H1 (cell line): Measurements from ENCODE around the gene ZAR1. TPM values are rescaled to one million over a fixed set of nuclear protein-coding genes. Genes with fewer than 3 reads are reported as not detected.

ENCODE experiments used
- CTCF ChIA-PET: fragments of 300-600 bp; sonication (Branson Sonifier 250); formaldehyde crosslinking; loops from one replicate; lab custom pipeline; 2021; ENCODE audit not compliant: partially characterized antibody; lab: Charles Lee
- POLR2A ChIA-PET: fragments of 300-600 bp; sonication (Branson Sonifier 250); formaldehyde crosslinking; loops from one replicate; lab custom pipeline; 2021; ENCODE audit warnings: inconsistent platforms; ENCODE audit not compliant: partially characterized antibody; lab: Charles Lee
- DNase-seq, 2 experiments: peaks; one replicate each; pipeline versions ENCODE4 v3.0.0 to v3.0.0-alpha.2; 2010 to 2022; ENCODE audit warnings: low spot score in 2 of 2, low read depth in 1 of 2, mixed read lengths in 1 of 2
- FAIRE-seq: peaks from 2 replicates; lab custom pipeline; 2011; peaks lifted over from hg19 to GRCh38; lab: Jason Lieb, UNC
- H2AFZ ChIP-seq: 2 replicates; pipeline ENCODE4 v1.8.1; 2012; ENCODE audit warnings: low read length, inconsistent platforms
- H2AK5ac ChIP-seq: 2 replicates; pipeline ENCODE4 v1.6.1; 2013; ENCODE audit warnings: low read depth, low read length
- H2BK120ac ChIP-seq: replicated peaks from 2 replicates; pipeline ENCODE3; 2013; ENCODE audit warnings: low read depth, low read length, inconsistent platforms
- H2BK12ac ChIP-seq: 2 replicates; pipeline ENCODE4 v1.6.1; 2013; ENCODE audit warnings: low read depth, low read length
- H2BK15ac ChIP-seq: 2 replicates; pipeline ENCODE4 v1.6.1; 2013; ENCODE audit warnings: low read length
- H2BK20ac ChIP-seq: 2 replicates; pipeline ENCODE4 v1.6.1; 2013; ENCODE audit warnings: low read length
- H2BK5ac ChIP-seq: 2 replicates; pipeline ENCODE4 v1.6.1; 2013; ENCODE audit warnings: low read depth, low read length
- H3K14ac ChIP-seq: 2 replicates; pipeline ENCODE4 v1.6.1; 2013; ENCODE audit warnings: inconsistent platforms; ENCODE audit not compliant: insufficient read length
- H3K18ac ChIP-seq: 2 replicates; pipeline ENCODE4 v1.6.1; 2013; ENCODE audit warnings: low read length; ENCODE audit errors: extremely low read depth
- H3K23ac ChIP-seq: 2 replicates; pipeline ENCODE4 v1.6.1; 2013; ENCODE audit warnings: inconsistent platforms; ENCODE audit not compliant: insufficient read length
- H3K23me2 ChIP-seq: 2 replicates; pipeline ENCODE4 v1.6.1; 2013; ENCODE audit warnings: low read depth, low read length
- H3K27ac ChIP-seq: 2 replicates; pipeline ENCODE4 v1.6.1; 2011; ENCODE audit warnings: low read depth, low read length, inconsistent platforms
- H3K27me3 ChIP-seq, 4 experiments: replicated peaks in 1 of 4; 1 replicate in 1 of 4; 2 replicates in 3 of 4; pipeline versions ENCODE4 v1.6.1 to v1.8.1; 2011 to 2013; ENCODE audit warnings: low read length in 3 of 4, mild to moderate bottlenecking in 3 of 4, inconsistent platforms in 2 of 4, mixed read lengths in 2 of 4, moderate library complexity in 1 of 4; ENCODE audit not compliant: control insufficient read depth in 3 of 4, insufficient read depth in 3 of 4; ENCODE audit errors: extremely low read depth in 1 of 4
- H3K36me3 ChIP-seq, 4 experiments: 2 replicates each; pipeline versions ENCODE4 v1.6.1 to v1.8.1; 2011 to 2013; ENCODE audit warnings: mild to moderate bottlenecking in 4 of 4, low read length in 3 of 4, moderate library complexity in 2 of 4, control low read depth in 1 of 4, inconsistent platforms in 1 of 4; ENCODE audit not compliant: insufficient read depth in 4 of 4, control insufficient read depth in 2 of 4
- H3K4ac ChIP-seq: replicated peaks from 2 replicates; pipeline ENCODE3; 2013; ENCODE audit warnings: low read length, low read depth, mixed read lengths, inconsistent platforms; ENCODE audit not compliant: insufficient read length
- H3K4me1 ChIP-seq, 4 experiments: replicated peaks in 1 of 4; 1 replicate in 1 of 4; 2 replicates in 3 of 4; pipeline versions ENCODE4 v1.6.1 to v1.8.1; 2011 to 2013; ENCODE audit warnings: low read length in 3 of 4, inconsistent platforms in 2 of 4, mixed read lengths in 1 of 4; ENCODE audit not compliant: insufficient read depth in 4 of 4, control insufficient read depth in 3 of 4
- H3K4me2 ChIP-seq, 2 experiments: 2 replicates each; pipeline versions ENCODE4 v1.6.1 to v1.8.1; 2011 to 2013; ENCODE audit warnings: low read depth in 2 of 2, low read length in 2 of 2, control low read depth in 1 of 2, inconsistent platforms in 1 of 2, mild to moderate bottlenecking in 1 of 2; ENCODE audit not compliant: insufficient read depth in 1 of 2
- H3K4me3 ChIP-seq, 4 experiments: fragments of 200-600, 300-600 bp in 1 of 4; sonication (generic), shearing (Covaris generic), sonication (Bioruptor Twin) in 1 of 4; 2 replicates each; pipeline versions ENCODE4 v1.5.1 to v1.8.1; 2011 to 2016; ENCODE audit warnings: low read length in 4 of 4, low read depth in 3 of 4, control low read depth in 2 of 4, inconsistent platforms in 2 of 4, mild to moderate bottlenecking in 2 of 4, mixed read lengths in 1 of 4, moderate library complexity in 1 of 4; ENCODE audit not compliant: insufficient read depth in 2 of 4; ENCODE audit errors: extremely low read depth in 1 of 4
- H3K56ac ChIP-seq: replicated peaks from 2 replicates; pipeline ENCODE3; 2013; ENCODE audit warnings: low read depth, mild to moderate bottlenecking, mixed read lengths, low read length, inconsistent platforms; ENCODE audit not compliant: insufficient read length
- H3K79me1 ChIP-seq: 2 replicates; pipeline ENCODE4 v1.6.1; 2013; ENCODE audit warnings: low read depth, low read length, control low read depth
- H3K79me2 ChIP-seq, 2 experiments: 2 replicates each; pipeline versions ENCODE4 v1.6.1 to v1.8.1; 2012 to 2013; ENCODE audit warnings: low read length in 2 of 2, mild to moderate bottlenecking in 2 of 2, inconsistent platforms in 1 of 2; ENCODE audit not compliant: insufficient read depth in 2 of 2, control insufficient read depth in 1 of 2
- H3K9ac ChIP-seq, 4 experiments: replicated peaks in 1 of 4; 1 replicate in 1 of 4; 2 replicates in 3 of 4; pipeline versions ENCODE4 v1.6.1 to v1.8.1; 2011 to 2013; ENCODE audit warnings: low read depth in 3 of 4, low read length in 3 of 4, control low read depth in 2 of 4, mild to moderate bottlenecking in 2 of 4, moderate library complexity in 2 of 4, inconsistent platforms in 1 of 4; ENCODE audit errors: extremely low read depth in 1 of 4
- H3K9me3 ChIP-seq, 2 experiments: 2 replicates each; pipeline versions ENCODE4 v1.6.1 to v1.8.1; 2012 to 2013; ENCODE audit warnings: mild to moderate bottlenecking in 2 of 2, moderate library complexity in 2 of 2, control low read depth in 1 of 2, inconsistent platforms in 1 of 2, low read depth in 1 of 2, low read length in 1 of 2, mixed read lengths in 1 of 2; ENCODE audit not compliant: insufficient read depth in 2 of 2
- H4K20me1 ChIP-seq, 2 experiments: replicated peaks in 1 of 2; 2 replicates each; pipeline versions ENCODE3 to v1.8.1; 2011 to 2013; ENCODE audit warnings: inconsistent platforms in 2 of 2, low read length in 2 of 2, mild to moderate bottlenecking in 1 of 2; ENCODE audit not compliant: insufficient read depth in 2 of 2, control insufficient read depth in 1 of 2
- H4K5ac ChIP-seq: 2 replicates; pipeline ENCODE4 v1.6.1; 2013; ENCODE audit warnings: low read length, low read depth, mixed read lengths, inconsistent platforms; ENCODE audit not compliant: insufficient read length
- H4K8ac ChIP-seq: 2 replicates; pipeline ENCODE4 v1.8.0; 2013; ENCODE audit warnings: mild to moderate bottlenecking, moderate library complexity, low read length, inconsistent platforms; ENCODE audit not compliant: insufficient read depth; ENCODE audit errors: extremely low read depth
- H4K91ac ChIP-seq: replicated peaks from 2 replicates; pipeline ENCODE3; 2013; ENCODE audit warnings: low read length, mixed read lengths, inconsistent platforms; ENCODE audit not compliant: insufficient read length
- ASH2L ChIP-seq: fragments of 200-600, 300-600 bp; sonication (generic); IDR thresholded peaks from one replicate; pipeline ENCODE4 v1.7.1; 2017; ENCODE audit warnings: low read length
- BCL11A ChIP-seq, 2 experiments: IDR thresholded peaks; one replicate each; pipeline ENCODE4 v1.6.1; 2011; ENCODE audit warnings: low read depth in 2 of 2, low read length in 2 of 2, mild to moderate bottlenecking in 2 of 2
- CBX5 ChIP-seq: fragments of 300-800, 300-1000 bp; sonication (generic); IDR thresholded peaks from 2 replicates; pipeline ENCODE4 v1.7.1; 2016; ENCODE audit warnings: antibody characterized with exemption, low read length, low read depth
- CHD2 ChIP-seq: IDR thresholded peaks from 2 replicates; pipeline ENCODE4 v1.6.1; 2012; ENCODE audit warnings: low read length, improper control_type of control experiment
- GABPA ChIP-seq: IDR thresholded peaks from 2 replicates; pipeline ENCODE4 v1.6.1; 2011; ENCODE audit warnings: mild to moderate bottlenecking, low read length, moderate library complexity, borderline replicate concordance; ENCODE audit not compliant: insufficient read depth
- JUND ChIP-seq: IDR thresholded peaks from 2 replicates; pipeline ENCODE4 v1.6.1; 2011; ENCODE audit warnings: mild to moderate bottlenecking, improper control_type of control experiment, low read length
- POU5F1 ChIP-seq: IDR thresholded peaks from 2 replicates; pipeline ENCODE4 v1.6.1; 2011; ENCODE audit warnings: low read depth, mild to moderate bottlenecking, low read length, moderate library complexity
- WGBS, 2 experiments: shearing (Covaris generic) in 1 of 2; methylation state at CpG; one replicate each; pipeline versions ENCODE4 v1.1.6 to v1.1.7; 2013 to 2015; ENCODE audit warnings: low lambda C conversion rate in 2 of 2, mixed read lengths in 2 of 2, inconsistent platforms in 1 of 2, low coverage in 1 of 2, missing lambda C conversion rate in 1 of 2; ENCODE audit not compliant: insufficient replicate concordance in 2 of 2, insufficient coverage in 1 of 2, insufficient read length in 1 of 2; ENCODE audit errors: extremely low coverage in 1 of 2, missing lambda C conversion rate in 1 of 2; 5-methylcytosine and 5-hydroxymethylcytosine counted together
- polyA plus RNA-seq, 7 experiments: library from polyadenylated mRNA; depleted of rRNA in 3 of 7; stranded (reverse) in 5 of 7; unstranded in 2 of 7; fragments of >200 nt in 5 of 7; fragments of 200-250 nt in 2 of 7; gene quantifications; 1 replicate in 5 of 7; 2 replicates in 1 of 7; 4 replicates in 1 of 7; pipeline versions ENCODE4 v1.2.1 to v1.2.3, GENCODE V29; 2011 to 2013; ENCODE audit warnings: missing spikeins in 2 of 7, mixed read lengths in 2 of 7
- total RNA-seq: library from RNA; stranded (reverse); fragmentation: NEBNext Ultra II Directional; extraction: Animal tissue kit (Norgen Biotek cat#: 25700); gene quantifications from 2 replicates; pipeline ENCODE4 v1.2.1, GENCODE V29; 2021

Gene ZAR1
- total and polyA plus RNA-seq, 2 of the 8 experiments (the other 6 are each of a cell fraction or from before 2014, with no cell fraction given): 0.33 to 0.78 TPM

DNA sequence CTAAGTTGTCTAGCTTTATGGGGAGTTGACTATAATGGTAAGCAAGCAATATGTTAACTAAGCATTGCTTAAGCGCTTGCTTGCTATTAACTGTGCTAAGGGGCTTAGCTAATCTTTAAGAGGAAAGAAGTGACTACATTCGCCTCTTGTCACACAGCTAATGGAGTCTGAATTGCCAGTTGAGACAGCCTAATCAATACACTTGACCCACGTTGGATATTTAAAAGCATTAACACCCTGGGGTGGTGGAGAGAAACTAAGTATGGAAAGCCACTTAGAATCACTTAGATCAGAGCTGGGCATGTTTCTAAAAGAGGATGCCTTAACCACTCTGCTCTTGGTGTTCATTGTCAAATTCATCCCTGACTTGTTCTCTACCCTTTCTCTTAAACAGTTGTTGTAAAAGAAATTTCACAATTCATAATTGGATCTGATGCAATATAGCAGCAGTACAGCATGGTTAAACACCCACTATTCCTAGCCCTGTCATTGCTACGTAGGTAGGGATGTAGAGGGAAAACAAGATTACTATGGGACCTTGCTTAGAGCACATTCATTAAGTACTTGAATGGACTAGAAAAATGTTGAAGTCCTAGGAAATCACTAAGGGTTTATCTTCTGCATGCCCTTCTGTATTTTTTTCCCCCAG is 3.5 kb downstream of the ZAR1 start:
- Histone ChIP-seq H4K8ac (no peak overlapping the region), H4K91ac (no peak overlapping the region), H3K23me2 (peaks cover 3% of the 10 kb centered on the region; the same call in 1 of the 2 replicates), H3K4me3 (no peak overlapping the region), H4K20me1 (peaks cover 0 to 1% of the 10 kb centered on the region in 2 experiments), H3K79me2 (no peaks in the 10 kb centered on the region), H3K18ac (no peak overlapping the region), H2BK12ac (no peak overlapping the region), H3K27me3 (peaks cover 18 to 41% (median 35%) of the 10 kb centered on the region in 4 experiments), H2BK5ac (no peak overlapping the region), H2BK15ac (no peak overlapping the region), H3K14ac (no peak overlapping the region), H3K9me3 (no peaks in the 10 kb centered on the region), H3K4me1 (peaks cover 0 to 3% (median under 1%) of the 10 kb centered on the region in 4 experiments; a peak in 4 of 7 replicates), H3K4ac (no peak overlapping the region), H2AK5ac (no peak overlapping the region), H2AFZ (no peak overlapping the region), H2BK20ac (no peak overlapping the region), H3K4me2 (no peak overlapping the region), H4K5ac (no peak overlapping the region), H3K56ac (no peak overlapping the region), H3K36me3 (peaks cover 0 to 8% (median 0%) of the 10 kb centered on the region in 4 experiments; a peak in 1 of 8 replicates), H3K9ac (no peak overlapping the region), H2BK120ac (no peak overlapping the region), H3K27ac (no peak overlapping the region), H3K23ac (no peak overlapping the region), H3K79me1 (no peaks in the 10 kb centered on the region)
- DNase-seq (no peak), FAIRE-seq (no peak)
- CTCF ChIA-PET: interaction anchor here (1.2 kb wide), 1 partner anchor 9 kb away, joined by 3 read pairs; no protein-coding TSS in a partner anchor
- 82% methylated on average over 4 of the region's 4 CpGs; no CpG with 5 or more reads in 1 of the 2 experiments for WGBS, 2 experiments
- POLR2A ChIA-PET: interaction anchor here (1.9 kb wide), 1 partner anchor 9 kb away, joined by 10 read pairs; no protein-coding TSS in a partner anchor
- no peak for TF ChIP-seq JUND
- no peak for TF ChIP-seq GABPA
- no peak for TF ChIP-seq CHD2
- no peak for TF ChIP-seq CBX5
- no peak for TF ChIP-seq ASH2L
- no peak for TF ChIP-seq POU5F1
- no peak for TF ChIP-seq BCL11A (IDR thresholded peaks at IDR 0.05; ENCODE audit: low read depth in 2 of 2, low read length in 2 of 2)
